Prostate gland (tissue), 2 donors: ENCODE results near the gene APOO.

Source experiments
- CTCF ChIP-seq, 4 experiments: fragments of 200-600 bp in 2 of 4; fragments of 450-650 bp in 2 of 4; sonication (generic) in 2 of 4; IDR thresholded peaks; 1 replicate in 3 of 4; 2 replicates in 1 of 4; pipeline ENCODE4 v1.5.1; 2016 to 2019; ENCODE audit warnings: antibody characterized with exemption in 4 of 4, mild to moderate bottlenecking in 2 of 4, moderate library complexity in 2 of 4
- POLR2A ChIP-seq: fragments of 450-650 bp; IDR thresholded peaks from one replicate; pipeline ENCODE4 v1.6.1; 2016; ENCODE audit warnings: antibody characterized with exemption, mild to moderate bottlenecking

GRCh38 chrX:23841847-23842522, 65.8 kb downstream of the APOO start:
- TF ChIP-seq POLR2A (no peak), CTCF (IDR thresholded peaks at IDR 0.05) (no peak)
